ENCODE data around the gene ASB6. TPM values are rescaled to one million over a fixed set of nuclear protein-coding genes. Genes with fewer than 3 reads are reported as not detected.

The ASB6 gene
- total and polyA plus RNA-seq, 2 experiments from 2014 or later: 8.8 to 19.8 TPM

- H3K27me3 Mint-ChIP-seq (ENCODE audit: insufficient read depth, low read depth, poor library complexity): peaks cover 28% of the 10 kb centered on the region
Measured at GRCh38 chr9:129612123-129612522, 29.8 kb downstream of the ASB6 start.

More at GRCh38 chr9:129612123-129612522, 29.8 kb downstream of the ASB6 start:
- Histone ChIP-seq H3F3A (replicated peaks; ENCODE audit: low read depth) (no peaks in the 10 kb centered on the region; the same call in 1 of the 2 replicates), H4K20me1 (replicated peaks; ENCODE audit: insufficient read depth) (no peaks in the 10 kb centered on the region), H3K79me2 (replicated peaks; ENCODE audit: insufficient read depth) (no peaks in the 10 kb centered on the region), H3K27me3 (ENCODE audit: insufficient read depth) (peaks cover 12% of the 10 kb centered on the region), H3K36me3 (ENCODE audit: insufficient read depth) (no peaks in the 10 kb centered on the region), H3K4me2 (no peak overlapping the region), H3K4me3 (no peak overlapping the region), H3K27ac (ENCODE audit: low read depth) (no peak overlapping the region), H2AFZ (no peak overlapping the region), H3K4me1 (ENCODE audit: insufficient read depth) (peaks cover 4% of the 10 kb centered on the region; the same call in 1 of the 2 replicates), H3K9me2 (ENCODE audit: insufficient read depth) (no peaks in the 10 kb centered on the region)
- Mint-ChIP-seq H3K4me3 (no peak overlapping the region), H3K27ac (no peak overlapping the region), H3K4me1 (peaks cover 21% of the 10 kb centered on the region), H3K9me3 (no peaks in the 10 kb centered on the region), H3K36me3 (ENCODE audit: low read depth) (no peaks in the 10 kb centered on the region)
- no peak for ATAC-seq
- TF ChIP-seq REST (IDR thresholded peaks at IDR 0.05; ENCODE audit: unreplicated experiment) (no peak), CTCF (conservative IDR thresholded peaks at IDR 0.05; ENCODE audit: low read depth in 2 of 2) (peak; percentile 17 to 44; a peak in 3 of 4 replicates), STAT1 (IDR thresholded peaks at IDR 0.05; ENCODE audit: unreplicated experiment) (no peak), EZH2phosphoT487 (IDR thresholded peaks at IDR 0.05; ENCODE audit: unreplicated experiment) (no peak), EZH2 (IDR thresholded peaks at IDR 0.05; ENCODE audit: low read depth, unreplicated experiment) (no peak), POLR2AphosphoS5 (IDR thresholded peaks at IDR 0.05; ENCODE audit: low read depth) (no peak)
- DNase-seq (ENCODE audit: low spot score): no peak
